B cell (primary cell): ENCODE measurements around the gene OCIAD2. TPM values are rescaled to one million over a fixed set of nuclear protein-coding genes. Genes with fewer than 3 reads are reported as not detected.

Experiments
- ATAC-seq: fragments of 200-7000 bp; cut with Tn5 transposase; one replicate; pipeline ENCODE4 v1.10.0; 2021; ENCODE audit warnings: low read depth, mild to moderate bottlenecking, moderate number of reproducible peaks, moderate library complexity
- CTCF ChIA-PET: fragments of 350-600 bp; sonication (Branson Sonifier 250); formaldehyde crosslinking; loops from one replicate; lab custom pipeline; 2021; ENCODE audit warnings: antibody characterized with exemption, inconsistent platforms; lab: Charles Lee
- POLR2A ChIA-PET: fragments of 350-600 bp; sonication (Branson Sonifier 250); formaldehyde crosslinking; loops from one replicate; lab custom pipeline; 2021; ENCODE audit warnings: antibody characterized with exemption; lab: Charles Lee
- DNase-seq: peaks from one replicate; pipeline ENCODE4 v3.0.0; 2013
- H2AFZ ChIP-seq: 2 replicates; pipeline ENCODE4 v1.6.1; 2012; ENCODE audit warnings: mild to moderate bottlenecking, low read depth, low read length; ENCODE audit not compliant: insufficient read depth, poor library complexity, severe bottlenecking
- H3K27ac ChIP-seq, 2 donors: 1 replicate in 1 of 2; 2 replicates in 1 of 2; pipeline ENCODE4 v1.5.1; 2012 to 2013; ENCODE audit warnings: low read length in 2 of 2, mild to moderate bottlenecking in 2 of 2, moderate library complexity in 1 of 2
- H3K27me3 ChIP-seq, 4 experiments: fragments of 200-600 bp in 1 of 4; sonication (generic) in 1 of 4; replicated peaks in 1 of 4; 1 replicate in 2 of 4; 2 replicates in 2 of 4; pipeline versions ENCODE4 v1.6.1 to v1.7.0; 2013 to 2016; ENCODE audit warnings: low read length in 3 of 4, mild to moderate bottlenecking in 2 of 4, mixed read lengths in 1 of 4, moderate library complexity in 1 of 4; ENCODE audit not compliant: insufficient read depth in 4 of 4, control insufficient read depth in 3 of 4; ENCODE audit errors: control extremely low read depth in 1 of 4
- H3K36me3 ChIP-seq, 2 experiments: replicated peaks in 1 of 2; 1 replicate in 1 of 2; 2 replicates in 1 of 2; pipeline versions ENCODE4 v1.6.1 to v1.7.1; 2013; ENCODE audit warnings: low read length in 1 of 2; ENCODE audit not compliant: insufficient read depth in 2 of 2, control insufficient read depth in 1 of 2; ENCODE audit errors: control extremely low read depth in 1 of 2, extremely low read depth in 1 of 2
- H3K4me1 ChIP-seq, 2 donors: fragments of 200-600 bp in 1 of 2; sonication (generic) in 1 of 2; 1 replicate in 1 of 2; 2 replicates in 1 of 2; pipeline versions ENCODE4 v1.5.1 to v1.6.1; 2013 to 2017; ENCODE audit warnings: low read length in 2 of 2; ENCODE audit not compliant: control insufficient read depth in 2 of 2, insufficient read depth in 2 of 2
- H3K4me2 ChIP-seq: replicated peaks from 2 replicates; pipeline ENCODE3; 2012; ENCODE audit warnings: mild to moderate bottlenecking, low read depth, low read length; ENCODE audit not compliant: poor library complexity, severe bottlenecking
- H3K4me3 ChIP-seq, 5 experiments: fragments of 200-600 bp in 1 of 5; sonication (generic) in 1 of 5; 1 replicate in 3 of 5; 2 replicates in 2 of 5; pipeline versions ENCODE4 v1.5.1 to v1.7.0; 2011 to 2016; ENCODE audit warnings: low read length in 4 of 5, mild to moderate bottlenecking in 4 of 5, low read depth in 2 of 5, control low read depth in 1 of 5, moderate library complexity in 1 of 5; ENCODE audit not compliant: insufficient read depth in 1 of 5; ENCODE audit errors: control extremely low read depth in 1 of 5, extremely low read depth in 1 of 5
- H3K79me2 ChIP-seq: fragments of 200-600 bp; sonication (generic); one replicate; pipeline ENCODE4 v1.6.0; 2016; ENCODE audit warnings: low read length; ENCODE audit not compliant: control insufficient read depth, insufficient read depth
- H3K9ac ChIP-seq: fragments of 200-600 bp; sonication (generic); 2 replicates; pipeline ENCODE4 v1.6.1; 2017; ENCODE audit warnings: mild to moderate bottlenecking, low read length, moderate library complexity
- H3K9me3 ChIP-seq, 3 donors: one replicate each; pipeline versions ENCODE4 v1.6.1 to v1.7.1; 2013; ENCODE audit warnings: low read length in 2 of 3; ENCODE audit not compliant: control insufficient read depth in 2 of 3, insufficient read depth in 1 of 3; ENCODE audit errors: control extremely low read depth in 1 of 3
- H4K20me1 ChIP-seq: 2 replicates; pipeline ENCODE4 v1.6.0; 2012; ENCODE audit warnings: mild to moderate bottlenecking, low read length; ENCODE audit not compliant: insufficient read depth, control insufficient read depth, poor library complexity, severe bottlenecking
- H3K27ac Mint-ChIP-seq: one replicate; pipeline ENCODE4 v1.8.0; 2021; ENCODE audit warnings: mixed read lengths
- H3K27me3 Mint-ChIP-seq: one replicate; pipeline ENCODE4 v1.8.0; 2021; ENCODE audit warnings: mixed read lengths
- H3K4me1 Mint-ChIP-seq: one replicate; pipeline ENCODE4 v1.8.0; 2021; ENCODE audit warnings: mixed read lengths
- H3K4me3 Mint-ChIP-seq: one replicate; pipeline ENCODE4 v1.8.0; 2021; ENCODE audit warnings: mixed read lengths
- H3K9me3 Mint-ChIP-seq: one replicate; pipeline ENCODE4 v1.8.0; 2022; ENCODE audit warnings: mixed read lengths; ENCODE audit not compliant: insufficient read depth
- CTCF ChIP-seq: fragments of 200-600 bp; IDR thresholded peaks from one replicate; pipeline ENCODE4 v1.8.0; 2022; ENCODE audit warnings: antibody characterized with exemption, mild to moderate bottlenecking
- EZH2 ChIP-seq: IDR thresholded peaks from 2 replicates; pipeline ENCODE4 v1.6.1; 2012; ENCODE audit warnings: borderline replicate concordance, low read depth, mild to moderate bottlenecking, moderate library complexity, low read length; ENCODE audit not compliant: insufficient read depth, poor library complexity, severe bottlenecking
- WGBS: methylation state at CpG from one replicate; pipeline ENCODE4 v1.1.5; 2013; ENCODE audit warnings: missing lambda C conversion rate; ENCODE audit not compliant: insufficient coverage; 5-methylcytosine and 5-hydroxymethylcytosine counted together
- intact Hi-C: fragments of 100-400 bp; cut with micrococcal nuclease; formaldehyde crosslinking; loops from one replicate; pipeline ENCODE4 v1.10.0; 2022
- polyA plus RNA-seq: library from polyadenylated mRNA; depleted of rRNA; stranded (reverse); fragments of >200 nt; gene quantifications from 2 replicates; pipeline ENCODE4 v1.2.3, GENCODE V29; 2012
- total RNA-seq, 2 donors: library from RNA; stranded (reverse); fragments of 120-200 nt in 1 of 2; gene quantifications; 1 replicate in 1 of 2; 2 replicates in 1 of 2; pipeline versions ENCODE4 v1.2.3 to v1.2.4, GENCODE V29; 2013 to 2022

Gene OCIAD2
- total and polyA plus RNA-seq, 2 donors (not counting 1 experiment from before 2014, with no cell fraction given), result 39.3 to 47.9 TPM

GRCh38 chr4:48954314-48954713 lies 47.7 kb upstream of the OCIAD2 start:
- H3K4me3 Mint-ChIP-seq, result no peak overlapping the region
- H3K27me3 Mint-ChIP-seq, result peaks cover 34% of the 10 kb centered on the region
- ATAC-seq, result no peak
- no peak overlapping the region for H3K4me3 ChIP-seq
- no peaks in the 10 kb centered on the region for H3K36me3 ChIP-seq
- peaks cover 0 to 6% (median 0%) of the 10 kb centered on the region in 3 donors for H3K9me3 ChIP-seq
- H3K27ac ChIP-seq, result no peak overlapping the region
- H3K9ac ChIP-seq, result no peak overlapping the region
- no peaks in the 10 kb centered on the region for H3K4me1 Mint-ChIP-seq
- no peaks in the 10 kb centered on the region for H3K9me3 Mint-ChIP-seq
- no peaks in the 10 kb centered on the region for H3K79me2 ChIP-seq
- H3K4me2 ChIP-seq, result no peak overlapping the region
- TF ChIP-seq EZH2 (no peak), CTCF (no peak)
- WGBS, result 100% methylated on average over 1 of the region's 2 CpGs
- H4K20me1 ChIP-seq, result no peaks in the 10 kb centered on the region
- H3K27me3 ChIP-seq, result peaks cover 0 to 3% (median 0%) of the 10 kb centered on the region in 4 experiments
- CTCF ChIA-PET, result interaction anchor here (0.7 to 1.0 kb wide), 2 partner anchors 10 kb away, joined by 3 read pairs; no protein-coding TSS in a partner anchor
- no peaks in the 10 kb centered on the region for H3K4me1 ChIP-seq
- POLR2A ChIA-PET, result no interaction called here
- H3K27ac Mint-ChIP-seq, result no peak overlapping the region
- intact Hi-C loops, result no loop called here
- DNase-seq, result no peak
- H2AFZ ChIP-seq, result peak overlapping the region; percentile 1

- ATAC-seq, result no peak
- Histone ChIP-seq H3K4me1 (no peaks in the 10 kb centered on the region), H3K27me3 (peaks cover 0 to 6% (median 2%) of the 10 kb centered on the region in 4 experiments), H3K4me2 (no peak overlapping the region), H2AFZ (no peak overlapping the region), H3K27ac (no peak overlapping the region), H3K79me2 (no peaks in the 10 kb centered on the region), H3K4me3 (no peak overlapping the region), H4K20me1 (no peaks in the 10 kb centered on the region), H3K36me3 (no peaks in the 10 kb centered on the region), H3K9ac (no peak overlapping the region), H3K9me3 (peaks cover 0 to 6% (median 0%) of the 10 kb centered on the region in 3 donors)
- H3K27ac Mint-ChIP-seq, result no peak overlapping the region
- DNase-seq, result no peak
- CTCF ChIA-PET, result interaction anchor here (1.4 to 1.7 kb wide), 2 partner anchors 14 to 371 kb away, joined by 6 to 8 read pairs; no protein-coding TSS in a partner anchor
- intact Hi-C loops, result no loop called here
- H3K4me3 Mint-ChIP-seq, result no peak overlapping the region
- WGBS, result 91% methylated on average over 1 of the region's 4 CpGs
- no peaks in the 10 kb centered on the region for H3K4me1 Mint-ChIP-seq
- no peaks in the 10 kb centered on the region for H3K9me3 Mint-ChIP-seq
- peaks cover 29% of the 10 kb centered on the region for H3K27me3 Mint-ChIP-seq
- TF ChIP-seq CTCF, result no peak
- TF ChIP-seq EZH2, result no peak
- POLR2A ChIA-PET, result no interaction called here
These were observed 43.1 kb upstream of the OCIAD2 start for GRCh38 chr4:48949518-48950219.
